GM13976 (cell line): ENCODE measurements around the gene TRIM10.
A peak's percentile ranks its signal among the peaks of the same experiment; 100 is the strongest.
"Not testable (repeated sequence)": the region's sequence is repeated elsewhere in the genome, so short reads cannot be mapped to it uniquely, and the experiment has no call there.

ENCODE experiments used
- DNase-seq: peaks from one replicate; pipeline ENCODE4 v3.0.0; 2012; ENCODE audit warnings: low spot score
- in situ Hi-C: fragments of 300-500 bp; cut with MboI; formaldehyde crosslinking; loops from one replicate; pipeline ENCODE4 v1.12.0; 2022; ENCODE audit warnings: low sequenced_read_pairs, mixed read lengths, inconsistent platforms; ENCODE audit not compliant: unreplicated experiment
- TF ChIP-seq, protein P1 (sequence below): IDR thresholded peaks from 2 replicates; pipeline ENCODE4 v1.5.1; 2012; ENCODE audit warnings: borderline replicate concordance, mild to moderate bottlenecking; ENCODE audit not compliant: insufficient read depth; ENCODE audit errors: extremely low read depth, missing control alignments, control extremely low read depth

Gene TRIM10

DNA sequence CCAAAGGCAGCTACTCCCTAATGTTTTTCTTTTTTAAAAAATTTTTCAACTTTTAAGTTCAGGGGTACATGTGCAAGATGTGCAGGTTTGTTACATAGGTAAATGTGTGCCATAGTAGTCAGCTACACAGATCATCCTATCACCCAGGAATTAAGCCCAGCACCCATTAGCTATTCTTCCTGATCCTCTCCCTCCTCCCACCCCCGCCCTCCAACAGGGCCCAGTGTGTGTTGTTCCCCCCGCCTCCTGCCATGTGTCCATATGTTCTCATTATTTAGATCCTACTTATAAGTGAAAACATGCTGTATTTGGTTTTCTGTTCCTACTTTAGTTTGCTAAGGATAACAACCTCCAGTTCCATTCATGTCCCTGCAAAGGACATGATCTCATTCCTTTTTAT is 14.8 kb upstream of the TRIM10 start:
- TF ChIP-seq, protein P1, sequence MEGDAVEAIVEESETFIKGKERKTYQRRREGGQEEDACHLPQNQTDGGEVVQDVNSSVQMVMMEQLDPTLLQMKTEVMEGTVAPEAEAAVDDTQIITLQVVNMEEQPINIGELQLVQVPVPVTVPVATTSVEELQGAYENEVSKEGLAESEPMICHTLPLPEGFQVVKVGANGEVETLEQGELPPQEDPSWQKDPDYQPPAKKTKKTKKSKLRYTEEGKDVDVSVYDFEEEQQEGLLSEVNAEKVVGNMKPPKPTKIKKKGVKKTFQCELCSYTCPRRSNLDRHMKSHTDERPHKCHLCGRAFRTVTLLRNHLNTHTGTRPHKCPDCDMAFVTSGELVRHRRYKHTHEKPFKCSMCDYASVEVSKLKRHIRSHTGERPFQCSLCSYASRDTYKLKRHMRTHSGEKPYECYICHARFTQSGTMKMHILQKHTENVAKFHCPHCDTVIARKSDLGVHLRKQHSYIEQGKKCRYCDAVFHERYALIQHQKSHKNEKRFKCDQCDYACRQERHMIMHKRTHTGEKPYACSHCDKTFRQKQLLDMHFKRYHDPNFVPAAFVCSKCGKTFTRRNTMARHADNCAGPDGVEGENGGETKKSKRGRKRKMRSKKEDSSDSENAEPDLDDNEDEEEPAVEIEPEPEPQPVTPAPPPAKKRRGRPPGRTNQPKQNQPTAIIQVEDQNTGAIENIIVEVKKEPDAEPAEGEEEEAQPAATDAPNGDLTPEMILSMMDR: no peak
- in situ Hi-C loops: no loop called here
- no peak for DNase-seq

DNA sequence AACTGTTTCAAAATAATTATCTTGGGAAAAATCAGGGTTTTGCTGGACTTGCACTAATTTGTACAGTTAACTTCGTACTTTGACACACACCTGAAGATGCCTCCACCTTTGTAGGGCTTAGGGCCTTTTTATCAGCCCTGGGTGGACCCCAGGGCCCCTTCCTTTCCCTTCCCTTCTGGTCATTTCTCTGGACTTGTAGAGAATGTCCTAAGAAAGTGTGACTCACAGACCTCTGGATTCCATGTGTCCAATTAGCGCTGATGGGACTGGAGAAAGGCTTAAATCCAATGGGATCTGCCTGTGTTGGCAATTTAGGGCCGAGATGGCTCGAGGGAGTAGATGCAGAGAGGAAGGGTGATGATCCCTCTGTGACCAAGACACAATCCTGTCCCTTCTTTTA is 11.7 kb upstream of the TRIM10 start:
- TF ChIP-seq, protein P1: no peak
- in situ Hi-C loops: no loop called here
- DNase-seq: no peak

DNA sequence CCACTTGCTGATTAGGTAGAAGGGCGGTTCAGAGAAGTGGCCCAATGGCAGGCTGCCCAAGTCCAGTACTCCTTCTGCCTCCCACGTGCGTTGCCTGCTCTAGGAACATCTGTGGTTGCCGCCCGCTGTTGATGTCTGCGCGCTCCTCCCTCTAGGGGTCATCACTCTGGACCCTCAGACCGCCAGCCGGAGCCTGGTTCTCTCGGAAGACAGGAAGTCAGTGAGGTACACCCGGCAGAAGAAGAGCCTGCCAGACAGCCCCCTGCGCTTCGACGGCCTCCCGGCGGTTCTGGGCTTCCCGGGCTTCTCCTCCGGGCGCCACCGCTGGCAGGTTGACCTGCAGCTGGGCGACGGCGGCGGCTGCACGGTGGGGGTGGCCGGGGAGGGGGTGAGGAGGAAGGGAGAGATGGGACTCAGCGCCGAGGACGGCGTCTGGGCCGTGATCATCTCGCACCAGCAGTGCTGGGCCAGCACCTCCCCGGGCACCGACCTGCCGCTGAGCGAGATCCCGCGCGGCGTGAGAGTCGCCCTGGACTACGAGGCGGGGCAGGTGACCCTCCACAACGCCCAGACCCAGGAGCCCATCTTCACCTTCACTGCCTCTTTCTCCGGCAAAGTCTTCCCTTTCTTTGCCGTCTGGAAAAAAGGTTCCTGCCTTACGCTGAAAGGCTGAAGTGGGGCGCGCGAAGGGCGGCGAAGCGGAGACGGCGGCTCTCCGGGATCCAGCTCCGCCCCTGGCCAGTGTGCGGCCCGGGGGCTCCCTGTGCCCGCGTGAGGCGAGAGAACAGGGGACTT is 10.9 kb upstream of the TRIM10 start:
- TF ChIP-seq, protein P1: no peak
- in situ Hi-C loops: no loop called here
- no peak for DNase-seq

DNA sequence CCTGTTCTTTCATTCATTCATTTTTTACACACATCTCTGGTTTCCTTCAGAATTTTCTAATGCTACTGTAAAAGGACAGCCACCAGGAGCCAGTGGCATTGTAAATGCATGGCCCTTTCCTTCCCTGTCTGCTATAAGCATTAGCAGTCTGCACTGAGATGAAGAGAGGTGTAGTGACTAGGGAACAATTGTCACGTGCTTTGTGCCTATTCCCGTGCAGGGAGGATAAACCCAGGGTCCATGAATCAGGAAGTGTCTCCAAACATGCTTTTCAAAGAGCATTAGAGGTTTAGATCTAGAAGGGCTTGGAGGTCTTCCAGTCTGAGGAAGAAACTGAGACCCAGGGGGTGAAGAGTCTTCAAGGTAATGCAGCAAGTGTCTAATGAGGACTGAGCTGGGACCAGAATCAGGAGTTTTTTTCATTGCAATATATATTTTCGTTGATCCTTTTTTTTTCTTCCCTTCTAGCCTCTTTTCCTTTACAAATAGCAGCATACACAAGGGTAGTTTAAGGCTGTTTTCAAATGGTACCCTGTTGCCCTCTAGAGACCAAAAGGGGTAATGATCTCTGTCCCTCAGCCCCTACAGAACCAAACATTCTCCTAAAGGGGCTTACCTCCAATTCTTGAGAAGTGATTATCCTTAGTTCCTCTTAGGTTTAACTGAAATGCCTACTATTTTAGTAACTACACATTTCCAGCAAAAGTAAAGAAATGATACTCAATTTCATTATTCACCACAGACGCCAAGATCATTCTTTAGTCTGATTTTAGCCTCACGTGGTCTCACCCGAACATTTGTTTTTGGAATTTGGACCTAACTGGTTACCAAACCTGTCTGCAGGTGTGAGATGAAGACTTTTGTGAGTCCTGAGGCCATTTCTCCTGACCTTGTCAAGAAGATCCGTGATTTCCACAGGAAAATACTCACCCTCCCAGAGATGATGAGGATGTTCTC is 8.9 kb upstream of the TRIM10 start:
- in situ Hi-C loops: no loop called here
- peak; percentile 61 for DNase-seq
- TF ChIP-seq, protein P1: peak; percentile 57

DNA sequence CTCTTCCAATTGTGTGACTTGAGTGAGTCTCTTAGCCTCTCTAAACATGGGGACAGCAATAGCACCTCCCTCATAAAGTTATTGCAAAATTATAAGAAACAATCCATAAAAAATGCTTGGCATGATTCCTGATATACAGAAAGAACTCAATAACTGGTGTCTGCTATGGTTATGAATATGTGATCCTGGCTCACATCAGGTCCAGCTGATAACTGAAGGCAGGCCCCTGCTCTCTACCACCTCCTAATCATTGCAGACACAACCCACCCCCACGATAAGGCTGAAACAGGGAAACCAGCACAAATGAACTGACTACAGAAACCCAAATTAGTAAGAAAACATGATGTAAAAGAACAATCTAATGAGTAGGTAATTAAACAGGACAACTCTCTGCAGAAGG is 7.7 kb upstream of the TRIM10 start:
- DNase-seq: no peak
- in situ Hi-C loops: no loop called here
- TF ChIP-seq, protein P1: no peak

DNA sequence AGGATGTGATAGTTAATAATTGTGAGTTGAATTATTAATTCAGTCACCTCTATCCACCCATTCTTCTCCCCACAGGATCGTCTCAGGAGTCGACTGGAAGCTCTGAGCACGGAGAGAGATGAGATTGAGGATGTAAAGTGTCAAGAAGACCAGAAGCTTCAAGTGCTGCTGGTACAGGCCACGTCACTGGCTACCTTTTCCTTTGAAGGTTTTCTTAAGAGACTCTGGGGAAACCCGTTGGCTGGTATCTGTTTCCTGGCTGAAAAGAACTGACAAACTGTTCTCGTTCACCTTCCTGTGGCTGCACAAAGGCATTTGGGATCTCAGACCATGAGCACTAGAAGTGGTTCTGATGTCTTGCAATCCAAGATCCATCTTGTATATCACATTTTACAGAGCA is 6.1 kb upstream of the TRIM10 start:
- in situ Hi-C loops: no loop called here
- TF ChIP-seq, protein P1: no peak
- no peak for DNase-seq

DNA sequence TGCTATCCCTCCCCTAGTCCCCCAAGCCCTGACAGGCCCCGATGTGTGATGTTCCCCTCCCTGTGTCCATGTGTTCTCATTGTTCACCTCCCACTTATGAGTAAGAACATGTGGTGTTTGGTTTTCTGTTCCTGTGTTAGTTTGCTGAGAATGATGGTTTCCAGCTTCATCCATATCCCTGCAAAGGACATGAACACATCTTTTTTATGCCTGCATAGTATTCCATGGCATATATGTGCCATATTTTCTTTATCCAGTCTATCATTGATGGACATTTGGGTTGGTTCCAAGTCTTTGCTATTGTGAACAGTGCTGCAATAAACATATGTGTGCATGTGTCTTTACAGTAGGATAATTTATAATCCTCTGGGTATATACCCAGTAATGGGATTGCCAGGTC is 4.2 kb upstream of the TRIM10 start:
- in situ Hi-C loops, DNase-seq: not testable (repeated sequence)
